HG02938 (cell line): Measurements from ENCODE around the gene NOL11.
"Not testable (repeated sequence)": the region's sequence is repeated elsewhere in the genome, so short reads cannot be mapped to it uniquely, and the experiment has no call there.

Source experiments
- ATAC-seq: cut with Tn5 transposase; IDR thresholded peaks from one replicate; pipeline ENCODE4 v1.9.1; 2021; ENCODE audit warnings: mild to moderate bottlenecking, moderate library complexity; ENCODE audit not compliant: unreplicated experiment

The NOL11 gene

DNA sequence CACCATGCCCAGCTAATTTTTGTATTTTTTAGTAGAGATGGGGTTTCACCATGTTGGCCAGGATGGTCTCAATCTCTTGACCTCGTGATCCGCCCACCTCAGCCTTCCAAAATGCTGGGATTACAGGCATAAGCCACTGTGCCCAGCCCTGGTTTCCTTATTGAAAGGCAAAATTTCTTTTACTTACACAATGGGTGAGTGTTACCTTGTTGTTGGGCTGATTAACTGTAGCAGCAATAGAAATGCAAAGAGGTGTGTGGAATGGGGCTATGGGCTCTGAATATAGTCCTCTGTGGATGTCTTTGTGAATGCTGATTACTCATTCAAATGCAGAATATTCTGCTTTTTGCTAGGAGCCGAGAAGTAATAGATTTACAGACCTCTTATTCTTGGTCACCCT, 34.4 kb downstream of the NOL11 start:
- not testable (repeated sequence) for ATAC-seq

DNA sequence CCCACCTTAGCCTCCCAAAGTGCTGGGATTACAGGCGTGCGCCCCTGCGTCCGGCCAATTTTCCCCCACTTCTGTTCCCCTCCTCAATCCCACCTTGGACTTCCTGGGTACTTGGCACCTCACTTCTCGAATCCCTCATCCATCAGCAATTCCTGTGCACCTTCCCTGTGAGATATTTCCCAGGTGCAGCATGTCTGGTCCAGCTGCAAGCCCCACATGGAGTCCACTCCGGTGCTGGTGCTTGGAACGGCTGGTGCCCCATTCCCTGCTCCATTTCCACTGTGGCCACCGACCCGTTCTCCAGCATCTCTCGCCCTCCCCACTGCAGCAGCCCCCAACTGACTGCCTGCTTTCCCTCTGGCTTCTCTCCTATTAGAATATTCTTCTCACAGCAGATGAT, 35.3 kb downstream of the NOL11 start:
- no peak for ATAC-seq

- no peak for ATAC-seq
Observed at GRCh38 chr17:67754001-67754400, 36.3 kb downstream of the NOL11 start.

- ATAC-seq: not testable (repeated sequence)
Observed at GRCh38 chr17:67754686-67755085, 37.0 kb downstream of the NOL11 start.

DNA sequence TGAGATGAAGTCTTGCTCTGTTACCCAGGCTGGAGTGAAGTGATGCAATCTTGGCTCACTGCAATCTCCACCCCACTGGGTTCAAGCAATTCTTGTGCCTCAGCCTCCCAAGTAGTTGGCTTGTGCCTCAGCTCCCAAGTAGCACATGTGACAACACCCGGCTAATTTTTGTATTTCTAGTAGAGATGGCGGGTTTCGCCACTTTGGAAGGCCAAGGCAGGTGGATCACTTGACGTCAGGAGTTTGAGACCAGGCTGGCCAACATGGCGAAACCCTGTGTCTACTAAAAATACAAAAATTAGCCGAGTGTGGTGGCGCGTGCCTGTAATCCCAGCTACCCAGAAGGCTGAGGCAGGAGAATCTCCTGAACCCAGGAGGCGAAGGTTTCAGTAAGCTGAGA, 39.0 kb downstream of the NOL11 start:
- not testable (repeated sequence) for ATAC-seq

DNA sequence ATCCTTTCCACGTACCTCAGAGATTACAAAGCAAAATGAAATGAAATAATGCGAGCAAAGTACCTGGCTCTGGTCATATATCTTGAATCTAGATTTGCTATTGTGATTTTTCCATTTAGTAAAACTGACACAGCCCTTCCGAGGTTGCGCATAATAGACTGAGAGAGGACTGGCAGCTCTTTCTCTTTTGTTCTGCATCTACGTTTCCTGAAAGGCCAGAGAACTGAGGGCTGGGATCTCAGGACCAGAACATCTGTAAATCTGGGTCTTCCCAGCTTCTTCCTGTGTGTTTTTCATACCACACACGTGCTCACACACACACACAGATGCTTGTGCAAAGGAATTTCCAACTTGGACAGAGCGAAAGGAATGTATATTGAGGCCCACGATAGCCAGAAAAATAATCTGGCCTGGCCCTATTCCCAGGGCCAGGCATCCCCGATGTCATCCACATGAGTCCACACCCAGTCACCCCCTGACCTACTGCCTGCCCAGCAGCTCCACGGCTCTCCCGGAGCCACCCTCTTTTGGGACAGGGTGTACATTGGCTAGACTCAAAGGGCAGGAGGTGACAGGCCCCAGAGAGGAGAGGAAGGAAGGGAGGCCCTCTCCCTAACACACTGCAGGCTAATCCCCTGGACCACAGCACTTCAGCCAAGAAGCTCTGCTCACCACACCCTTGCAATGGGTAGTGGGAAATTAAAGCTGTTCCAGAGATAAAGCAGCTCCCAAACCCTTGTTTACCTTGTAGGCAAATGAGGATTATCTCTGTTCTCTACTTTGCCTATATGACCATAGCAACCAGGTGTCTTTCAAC, 41.8 kb downstream of the NOL11 start:
- ATAC-seq: no peak

GRCh38 chr17:67765623-67766022, 47.9 kb downstream of the NOL11 start:
- ATAC-seq: no peak

- ATAC-seq: no peak
Observed at GRCh38 chr17:67769231-67769630, 51.5 kb downstream of the NOL11 start.

- ATAC-seq: no peak
Observed at GRCh38 chr17:67770539-67770938, 52.8 kb downstream of the NOL11 start.

- no peak for ATAC-seq
Observed at GRCh38 chr17:67772679-67773078, 54.9 kb downstream of the NOL11 start.

- no peak for ATAC-seq
Observed at GRCh38 chr17:67773246-67773645, 55.5 kb downstream of the NOL11 start.

- no peak for ATAC-seq
Observed at GRCh38 chr17:67779098-67779672, 61.4 kb downstream of the NOL11 start.

- ATAC-seq: no peak
Observed at GRCh38 chr17:67784364-67785121, 66.8 kb downstream of the NOL11 start.

DNA sequence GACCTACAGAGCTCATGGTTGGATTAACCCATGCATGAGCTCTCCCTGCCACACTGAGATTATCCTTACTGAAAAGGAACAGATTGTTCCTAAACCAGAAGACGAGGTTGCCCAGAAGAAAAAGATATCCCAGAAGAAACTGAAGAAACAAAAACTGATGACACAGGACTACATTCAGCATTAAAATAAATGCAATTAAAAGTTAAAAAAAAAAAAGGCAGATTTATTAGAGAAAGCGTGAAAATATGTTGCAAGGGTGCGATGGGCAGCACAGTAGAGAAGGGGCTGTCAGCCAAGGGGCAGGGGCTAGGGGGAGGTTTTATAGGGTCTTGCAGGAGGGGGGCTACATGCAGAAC, 67.4 kb downstream of the NOL11 start:
- no peak for ATAC-seq

DNA sequence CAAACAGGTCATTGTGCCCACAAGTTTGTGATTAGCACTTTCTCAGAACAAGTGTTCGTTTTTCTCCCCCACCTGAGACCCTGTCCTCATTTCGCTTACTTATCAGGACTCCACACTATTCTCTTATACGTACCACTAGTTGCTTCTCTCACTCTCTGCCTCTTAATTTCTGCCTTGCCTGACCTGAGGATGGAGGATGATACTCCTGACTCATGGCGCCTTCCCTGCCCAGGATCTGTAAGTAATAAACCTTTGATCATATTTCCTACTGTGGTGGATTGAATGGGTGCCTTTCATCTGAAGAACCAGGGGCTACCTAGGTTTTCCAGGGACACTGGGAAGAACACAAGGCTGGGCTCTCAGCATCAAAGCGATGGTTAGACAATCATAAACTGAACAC, 67.8 kb downstream of the NOL11 start:
- ATAC-seq: no peak
